ENCODE data around the gene ZNF526.
A peak's percentile ranks its signal among the peaks of the same experiment; 100 is the strongest.

Gene ZNF526

GRCh38 chr19:42201489-42202289 lies 18.4 kb upstream of the ZNF526 start:
- no peak for DNase-seq (ENCODE audit: low read depth)
- H3K4me3 ChIP-seq (ENCODE audit: low read length), result no peak overlapping the region
- no peak for TF ChIP-seq CTCF (IDR thresholded peaks at IDR 0.05; ENCODE audit: insufficient read depth, low read depth, low read length, missing control alignments)

GRCh38 chr19:42202290-42202880 lies 17.7 kb upstream of the ZNF526 start:
- no peak for DNase-seq (ENCODE audit: low read depth)
- TF ChIP-seq CTCF (IDR thresholded peaks at IDR 0.05; ENCODE audit: insufficient read depth, low read depth, low read length, missing control alignments), result no peak
- H3K4me3 ChIP-seq (ENCODE audit: low read length), result no peak overlapping the region

GRCh38 chr19:42203700-42204099 lies 16.4 kb upstream of the ZNF526 start:
- H3K4me3 ChIP-seq (ENCODE audit: low read length), result no peak overlapping the region
- DNase-seq (ENCODE audit: low read depth), result no peak
- no peak for TF ChIP-seq CTCF (IDR thresholded peaks at IDR 0.05; ENCODE audit: insufficient read depth, low read depth, low read length, missing control alignments)

- H3K4me3 ChIP-seq (ENCODE audit: low read length), result no peak overlapping the region
- TF ChIP-seq CTCF (IDR thresholded peaks at IDR 0.05; ENCODE audit: insufficient read depth, low read depth, low read length, missing control alignments), result no peak
- DNase-seq (ENCODE audit: low read depth), result no peak
These were observed 15.4 kb upstream of the ZNF526 start for GRCh38 chr19:42204664-42205063.

- peak; percentile 84 for DNase-seq (ENCODE audit: low read depth)
- no peak overlapping the region for H3K4me3 ChIP-seq (ENCODE audit: low read length)
- no peak for TF ChIP-seq CTCF (IDR thresholded peaks at IDR 0.05; ENCODE audit: insufficient read depth, low read depth, low read length, missing control alignments)
These were observed 13.0 kb upstream of the ZNF526 start for GRCh38 chr19:42206871-42207755.

- DNase-seq (ENCODE audit: low read depth), result peak; percentile 84
- H3K4me3 ChIP-seq (ENCODE audit: low read length), result no peak overlapping the region
- TF ChIP-seq CTCF (IDR thresholded peaks at IDR 0.05; ENCODE audit: insufficient read depth, low read depth, low read length, missing control alignments), result no peak
These were observed 12.3 kb upstream of the ZNF526 start for GRCh38 chr19:42207767-42208271.
